GM12891 (cell line): ENCODE measurements around the gene POU3F3.

Source experiments
- PAX5 ChIP-seq: IDR thresholded peaks from 2 replicates; pipeline ENCODE4 v1.6.1; 2011; ENCODE audit warnings: low read length, moderate library complexity, mild to moderate bottlenecking; ENCODE audit not compliant: insufficient read depth, severe bottlenecking
- POLR2A ChIP-seq: IDR thresholded peaks from 2 replicates; pipeline ENCODE4 v1.6.1; 2011; ENCODE audit warnings: low read depth, low read length, control low read depth
- POLR2AphosphoS5 ChIP-seq: IDR thresholded peaks from 2 replicates; pipeline ENCODE4 v1.6.1; 2011; ENCODE audit warnings: low read depth, low read length, control low read depth
- POU2F2 ChIP-seq: IDR thresholded peaks from 2 replicates; pipeline ENCODE4 v1.6.1; 2011; ENCODE audit warnings: low read depth, mild to moderate bottlenecking, control low read depth, low read length, moderate library complexity
- TAF1 ChIP-seq: IDR thresholded peaks from 2 replicates; pipeline ENCODE4 v1.6.1; 2011; ENCODE audit warnings: low read depth, low read length, control low read depth

DNA sequence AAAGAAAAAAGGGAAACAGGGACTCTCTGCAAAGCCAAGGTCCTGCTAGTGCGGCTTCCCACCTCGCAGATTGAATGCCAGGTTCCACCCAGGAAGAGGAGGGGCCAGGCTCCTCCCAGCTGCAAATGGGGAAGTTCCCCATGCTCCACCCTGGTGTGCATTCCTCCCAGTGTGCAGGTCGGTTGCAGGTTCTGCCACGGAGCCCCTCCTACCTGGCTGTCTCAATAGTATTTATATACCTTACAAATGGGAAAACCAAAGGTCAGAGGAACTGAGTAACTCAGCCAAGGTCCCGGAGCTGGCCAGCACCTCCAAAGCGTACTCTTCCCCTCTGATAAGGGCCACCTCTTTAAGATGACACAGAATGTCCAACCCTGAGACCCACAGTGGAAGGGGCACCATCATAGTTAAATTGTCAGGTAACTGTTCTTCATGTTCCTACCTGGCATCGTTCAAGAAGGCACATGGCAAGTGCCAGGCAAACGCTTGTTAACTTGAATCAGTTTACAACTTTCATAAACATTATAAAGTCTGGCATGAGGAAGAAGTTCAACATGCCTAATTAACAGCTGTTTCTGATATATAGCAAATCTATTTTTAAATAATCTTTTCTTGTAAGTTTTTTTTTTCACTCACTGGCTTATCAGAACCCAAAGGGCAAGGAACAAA lies 35.5 kb downstream of the POU3F3 start:
- no peak for TF ChIP-seq POLR2A
- no peak for TF ChIP-seq POU2F2
- TF ChIP-seq POLR2AphosphoS5: no peak
- no peak for TF ChIP-seq TAF1
- no peak for TF ChIP-seq PAX5
